ENCODE data around the gene UCN.

- no peak for TF ChIP-seq CTCF (IDR thresholded peaks at IDR 0.05 in 8 of 11, conservative IDR thresholded peaks at IDR 0.05 in 3 of 11)
- no peak for TF ChIP-seq POLR2A (IDR thresholded peaks at IDR 0.05)
These were observed 2.1 kb downstream of the UCN start for GRCh38 chr2:27306136-27306535.

All from spleen (tissue), 7 donors.